Measurements from ENCODE around the gene SRSF4. TPM values are rescaled to one million over a fixed set of nuclear protein-coding genes. Genes with fewer than 3 reads are reported as not detected.
A peak's percentile ranks its signal among the peaks of the same experiment; 100 is the strongest.

SRSF4 gene
- total RNA-seq, 2 donors from 2014 or later: 55.2 to 65.7 TPM

DNA sequence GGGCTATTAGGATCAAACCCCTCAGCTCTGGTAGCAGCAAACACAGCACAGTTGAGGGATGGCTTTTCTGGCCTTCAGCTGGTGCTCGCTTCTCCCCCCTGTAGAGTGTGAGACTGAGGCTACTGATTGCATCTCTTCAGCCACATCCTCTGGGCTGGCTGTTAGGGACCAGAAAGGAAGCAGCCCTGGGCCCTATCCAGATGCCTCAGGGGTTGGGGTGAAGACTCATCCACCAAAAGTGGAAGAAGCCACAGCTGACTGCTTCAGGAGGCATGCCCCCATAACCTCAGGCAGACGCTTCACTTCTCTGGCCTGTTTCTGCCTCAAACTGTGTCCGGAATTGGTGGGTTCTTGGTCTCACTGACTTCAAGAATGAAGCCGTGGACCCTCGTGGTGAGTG is 51.8 kb downstream of the SRSF4 start:
- WGBS: 84% methylated on average over 5 of the region's 5 CpGs

DNA sequence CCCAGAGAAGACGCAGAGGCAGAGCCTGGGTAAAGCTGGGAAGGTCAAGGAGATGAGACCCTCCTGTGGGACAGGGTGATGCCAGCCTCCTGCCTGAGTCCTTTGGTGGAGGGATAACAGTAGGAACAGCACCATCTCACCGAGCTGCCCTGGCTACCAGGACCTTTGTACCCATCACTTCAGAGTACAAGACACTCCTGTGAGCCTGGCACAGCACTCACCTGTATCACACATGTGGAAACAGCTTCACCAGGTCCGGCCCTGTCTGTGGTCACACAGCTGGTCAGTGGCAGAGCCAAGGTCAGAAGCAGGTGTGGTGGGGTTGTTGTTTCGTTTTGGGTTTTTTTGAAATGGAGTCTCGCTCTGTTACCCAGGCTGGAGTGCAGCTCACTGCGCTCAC is 53.0 kb downstream of the SRSF4 start:
- no peak for DNase-seq (ENCODE audit: low spot score)
- WGBS: 92% methylated on average over 6 of the region's 6 CpGs
- no peaks in the 10 kb centered on the region for H3K9me3 ChIP-seq
- TF ChIP-seq POLR2A (IDR thresholded peaks at IDR 0.05) (no peak), POLR2AphosphoS5 (IDR thresholded peaks at IDR 0.05) (no peak)
- TF ChIP-seq, protein P1, sequence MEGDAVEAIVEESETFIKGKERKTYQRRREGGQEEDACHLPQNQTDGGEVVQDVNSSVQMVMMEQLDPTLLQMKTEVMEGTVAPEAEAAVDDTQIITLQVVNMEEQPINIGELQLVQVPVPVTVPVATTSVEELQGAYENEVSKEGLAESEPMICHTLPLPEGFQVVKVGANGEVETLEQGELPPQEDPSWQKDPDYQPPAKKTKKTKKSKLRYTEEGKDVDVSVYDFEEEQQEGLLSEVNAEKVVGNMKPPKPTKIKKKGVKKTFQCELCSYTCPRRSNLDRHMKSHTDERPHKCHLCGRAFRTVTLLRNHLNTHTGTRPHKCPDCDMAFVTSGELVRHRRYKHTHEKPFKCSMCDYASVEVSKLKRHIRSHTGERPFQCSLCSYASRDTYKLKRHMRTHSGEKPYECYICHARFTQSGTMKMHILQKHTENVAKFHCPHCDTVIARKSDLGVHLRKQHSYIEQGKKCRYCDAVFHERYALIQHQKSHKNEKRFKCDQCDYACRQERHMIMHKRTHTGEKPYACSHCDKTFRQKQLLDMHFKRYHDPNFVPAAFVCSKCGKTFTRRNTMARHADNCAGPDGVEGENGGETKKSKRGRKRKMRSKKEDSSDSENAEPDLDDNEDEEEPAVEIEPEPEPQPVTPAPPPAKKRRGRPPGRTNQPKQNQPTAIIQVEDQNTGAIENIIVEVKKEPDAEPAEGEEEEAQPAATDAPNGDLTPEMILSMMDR (IDR thresholded peaks at IDR 0.05): no peak
- intact Hi-C loops (cut with DNase I): no loop called here
- H3K36me3 ChIP-seq: no peaks in the 10 kb centered on the region
- no peak overlapping the region for H3K4me3 ChIP-seq
- H3K27ac ChIP-seq: no peak overlapping the region
- H3K27me3 ChIP-seq (replicated peaks; ENCODE audit: insufficient read depth): no peaks in the 10 kb centered on the region
- H3K4me1 ChIP-seq (replicated peaks): peaks cover 3% of the 10 kb centered on the region

More for the DNA sequence above, 51.8 kb downstream of the SRSF4 start:
- H3K4me3 ChIP-seq: no peak overlapping the region
- TF ChIP-seq, protein P1 (IDR thresholded peaks at IDR 0.05): no peak
- TF ChIP-seq POLR2A (IDR thresholded peaks at IDR 0.05) (no peak), POLR2AphosphoS5 (IDR thresholded peaks at IDR 0.05) (no peak)
- intact Hi-C loops (cut with DNase I): no loop called here
- no peaks in the 10 kb centered on the region for H3K9me3 ChIP-seq
- H3K27ac ChIP-seq: no peak overlapping the region
- no peaks in the 10 kb centered on the region for H3K4me1 ChIP-seq (replicated peaks)
- H3K36me3 ChIP-seq: no peaks in the 10 kb centered on the region
- no peaks in the 10 kb centered on the region for H3K27me3 ChIP-seq (replicated peaks; ENCODE audit: insufficient read depth)
- DNase-seq (ENCODE audit: low spot score): no peak

DNA sequence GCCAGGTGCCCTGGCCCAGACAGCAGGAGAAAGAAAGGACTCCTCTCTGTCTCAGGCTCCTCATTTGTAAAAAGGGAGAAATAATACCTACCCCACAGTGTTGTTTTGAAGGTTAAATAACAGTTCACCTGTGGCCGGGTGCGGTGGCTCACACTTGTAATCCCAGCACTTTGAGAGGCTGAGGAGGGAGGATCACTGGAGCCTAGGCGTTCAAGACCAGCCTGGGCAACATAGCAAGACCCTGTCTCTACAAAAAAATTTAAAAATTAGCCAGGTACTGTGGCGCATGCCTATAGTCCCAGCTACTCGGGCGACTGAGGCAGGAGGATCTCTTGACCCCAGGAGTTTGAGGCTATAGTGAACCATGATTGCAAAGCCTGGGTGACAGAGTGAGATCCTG is 55.5 kb downstream of the SRSF4 start:
- no peak overlapping the region for H3K4me3 ChIP-seq
- H3K4me1 ChIP-seq (replicated peaks): peaks cover 3% of the 10 kb centered on the region
- 94% methylated on average over 6 of the region's 6 CpGs for WGBS
- no peaks in the 10 kb centered on the region for H3K36me3 ChIP-seq
- intact Hi-C loops (cut with DNase I): no loop called here
- TF ChIP-seq POLR2AphosphoS5 (IDR thresholded peaks at IDR 0.05): no peak
- TF ChIP-seq, protein P1 (IDR thresholded peaks at IDR 0.05): no peak
- no peak for TF ChIP-seq POLR2A (IDR thresholded peaks at IDR 0.05)
- H3K27ac ChIP-seq: no peak overlapping the region
- DNase-seq (ENCODE audit: low spot score): no peak
- no peaks in the 10 kb centered on the region for H3K9me3 ChIP-seq
- H3K27me3 ChIP-seq (replicated peaks; ENCODE audit: insufficient read depth): no peaks in the 10 kb centered on the region

DNA sequence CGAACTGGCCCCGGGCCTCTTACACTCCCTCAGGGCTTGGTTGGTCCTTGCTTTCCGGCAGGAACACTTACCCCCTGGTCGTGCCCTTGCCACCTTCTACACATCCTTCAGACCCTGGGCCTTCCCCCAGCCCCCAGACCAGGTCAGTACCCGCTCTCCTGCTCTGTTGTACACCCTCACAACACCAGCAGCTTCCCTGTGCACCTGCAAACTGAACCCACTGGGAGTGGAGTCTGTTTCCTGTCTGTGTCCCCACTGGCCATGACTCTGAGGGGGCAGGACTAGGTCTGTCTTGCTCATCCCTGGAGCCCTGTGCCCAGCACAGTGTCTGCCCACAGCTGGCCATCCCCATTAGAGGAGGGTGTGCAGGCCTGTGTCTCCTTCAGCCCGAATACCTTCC is 55.9 kb downstream of the SRSF4 start:
- Histone ChIP-seq H3K4me3 (no peak overlapping the region), H3K9me3 (no peaks in the 10 kb centered on the region), H3K4me1 (replicated peaks) (peaks cover 3% of the 10 kb centered on the region), H3K27ac (peak overlapping the region in 1 of 2 donors; percentile 83), H3K27me3 (replicated peaks; ENCODE audit: insufficient read depth) (no peaks in the 10 kb centered on the region), H3K36me3 (no peaks in the 10 kb centered on the region)
- 69% methylated on average over 6 of the region's 6 CpGs for WGBS
- intact Hi-C loops (cut with DNase I): loop anchor here (2.0 kb wide), 1 partner anchor 55 kb away; the partner anchor contains the start of gene SRSF4
- no peak for DNase-seq (ENCODE audit: low spot score)
- TF ChIP-seq, protein P1 (IDR thresholded peaks at IDR 0.05): no peak
- TF ChIP-seq POLR2A (IDR thresholded peaks at IDR 0.05): no peak
- no peak for TF ChIP-seq POLR2AphosphoS5 (IDR thresholded peaks at IDR 0.05)

DNA sequence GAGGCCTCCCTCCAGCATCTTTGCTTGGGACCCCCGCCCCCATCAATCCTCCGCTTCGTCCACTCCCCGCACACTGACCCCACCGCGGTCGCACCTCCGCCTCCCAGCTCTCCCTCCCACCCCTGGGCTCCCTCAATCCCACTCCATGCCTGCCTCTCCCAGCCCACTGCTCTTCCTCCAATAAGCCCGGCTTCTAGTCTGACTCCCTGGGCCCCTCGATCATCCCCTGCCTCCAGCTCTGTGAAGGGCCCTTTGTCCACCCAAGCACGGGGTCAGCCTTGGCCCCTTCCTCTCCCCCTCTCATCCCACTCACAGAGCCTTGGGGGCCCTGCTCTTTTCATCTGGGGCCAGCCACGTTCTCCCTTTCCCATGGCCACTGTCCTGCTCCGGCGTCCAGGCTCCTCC is 56.5 kb downstream of the SRSF4 start:
- no peak for DNase-seq (ENCODE audit: low spot score)
- no peaks in the 10 kb centered on the region for H3K27me3 ChIP-seq (replicated peaks; ENCODE audit: insufficient read depth)
- H3K27ac ChIP-seq: peak overlapping the region; percentile 83 to 90
- 58% methylated on average over 14 of the region's 14 CpGs for WGBS
- peak overlapping the region; percentile 50 to 52 for H3K4me3 ChIP-seq
- TF ChIP-seq POLR2A (IDR thresholded peaks at IDR 0.05) (no peak), POLR2AphosphoS5 (IDR thresholded peaks at IDR 0.05) (no peak)
- TF ChIP-seq, protein P1 (IDR thresholded peaks at IDR 0.05): no peak
- intact Hi-C loops (cut with DNase I): loop anchor here (2.0 kb wide), 1 partner anchor 56 kb away; the partner anchor contains the start of gene SRSF4
- no peaks in the 10 kb centered on the region for H3K36me3 ChIP-seq
- H3K4me1 ChIP-seq (replicated peaks): peaks cover 3% of the 10 kb centered on the region
- no peaks in the 10 kb centered on the region for H3K9me3 ChIP-seq
